HG03575 (cell line): Measurements from ENCODE around the gene APBA1.
"Not testable (repeated sequence)": the region's sequence is repeated elsewhere in the genome, so short reads cannot be mapped to it uniquely, and the experiment has no call there.

Experiments used
- ATAC-seq: cut with Tn5 transposase; IDR thresholded peaks from one replicate; pipeline ENCODE4 v1.9.1; 2021; ENCODE audit not compliant: unreplicated experiment, insufficient number of reproducible peaks, low FRiP score; ENCODE audit errors: extremely low read depth

APBA1 gene

DNA sequence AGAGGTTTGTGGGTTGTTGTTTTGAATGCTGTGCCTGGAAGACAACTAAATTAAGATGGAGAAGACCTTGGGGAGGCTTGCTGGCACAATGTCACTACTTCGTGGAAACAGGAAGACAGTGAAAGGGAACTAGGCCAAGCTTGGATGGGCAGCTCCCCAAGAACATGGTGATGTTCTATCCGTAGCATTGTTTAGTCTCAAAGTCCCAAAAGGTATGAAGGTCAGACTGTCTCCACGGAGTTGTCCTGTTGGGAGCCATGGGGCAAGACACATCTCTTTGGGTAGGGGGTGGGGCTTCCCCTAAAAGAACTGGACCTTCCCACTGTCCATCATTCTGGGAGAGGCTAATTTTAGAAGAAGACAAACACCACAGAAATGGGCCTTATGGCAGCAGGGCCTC lies 206.7 kb downstream of the APBA1 start:
- no peak for ATAC-seq

DNA sequence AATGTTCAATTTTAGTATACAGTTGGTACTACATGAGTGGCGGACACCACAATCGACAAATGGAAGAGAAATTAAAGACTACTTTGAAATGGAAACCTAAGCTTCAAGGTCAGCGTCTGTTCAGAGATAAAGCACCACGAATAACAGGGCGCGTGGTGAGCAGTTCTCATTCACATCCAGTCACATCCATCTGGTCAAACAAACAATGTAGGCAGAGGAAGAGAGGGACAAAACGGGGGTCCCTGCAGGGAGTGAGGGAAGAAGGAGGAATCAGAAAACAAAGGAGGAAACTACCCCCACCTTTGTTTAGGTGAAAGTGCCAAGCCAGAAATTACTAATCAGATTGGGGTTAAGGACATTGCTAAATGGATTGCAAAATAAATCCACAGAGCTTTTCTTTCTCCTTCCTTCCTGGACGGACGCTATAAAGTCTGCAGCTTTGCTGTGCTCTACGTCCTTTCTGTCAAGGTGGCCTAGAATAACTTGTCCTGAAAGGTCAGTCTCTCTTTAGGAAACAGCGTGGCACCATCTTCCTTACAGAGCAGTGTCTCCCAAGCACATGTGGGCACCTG lies 208.6 kb downstream of the APBA1 start:
- no peak for ATAC-seq

DNA sequence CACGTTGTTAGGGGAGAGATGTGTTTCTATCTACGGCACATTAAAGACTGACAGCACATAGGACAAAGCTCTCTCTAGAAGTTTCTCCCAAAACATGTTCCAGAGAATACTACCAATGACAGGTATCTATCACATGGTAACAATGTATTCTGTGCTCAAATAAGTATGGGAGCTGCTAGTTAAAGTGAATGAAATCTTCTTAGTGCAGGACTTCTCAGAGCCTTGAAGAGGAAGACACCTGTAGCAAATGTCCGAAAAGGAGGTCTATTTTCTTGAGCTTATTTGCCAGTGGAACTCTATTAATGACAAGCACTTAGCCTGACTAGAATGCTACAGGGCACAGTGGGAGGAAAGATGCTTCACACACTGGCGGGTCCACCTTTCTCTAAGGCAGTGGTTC lies 209.8 kb downstream of the APBA1 start:
- ATAC-seq: no peak

DNA sequence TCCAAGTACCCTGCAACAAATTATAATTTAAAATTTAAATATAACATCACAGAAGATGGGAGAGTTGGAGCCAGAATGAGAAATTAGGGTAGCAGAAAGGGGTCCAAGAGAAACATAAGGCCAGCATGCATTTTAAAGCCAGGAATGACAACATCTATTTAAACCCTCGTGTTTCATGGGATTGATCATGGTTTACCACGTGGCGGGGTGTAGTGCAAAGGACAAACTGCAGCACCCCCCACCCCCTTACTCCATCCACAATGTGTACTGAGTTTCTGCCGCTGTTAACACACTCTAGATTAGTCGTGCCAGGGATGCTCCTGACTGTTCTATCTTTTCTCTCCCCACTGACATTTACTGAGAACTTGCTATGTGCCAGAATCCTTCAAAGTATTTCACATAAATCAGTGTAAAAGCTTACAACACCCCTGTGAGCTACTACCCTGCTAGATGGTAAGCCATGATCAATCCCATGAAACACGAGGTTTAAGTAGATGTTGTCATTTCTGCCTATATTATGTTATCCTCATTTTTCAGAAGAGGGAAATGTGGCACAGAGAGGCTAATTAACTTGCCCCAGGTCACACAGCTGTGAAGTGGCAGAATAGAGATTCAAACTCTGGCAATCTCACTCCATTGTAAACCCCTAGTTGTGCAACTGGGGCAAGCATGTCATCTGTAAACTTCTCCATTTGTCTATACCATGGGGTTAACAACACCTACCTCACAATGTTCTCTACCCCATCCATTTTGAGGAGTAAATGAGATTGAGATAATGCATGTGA lies 210.9 kb downstream of the APBA1 start:
- no peak for ATAC-seq

DNA sequence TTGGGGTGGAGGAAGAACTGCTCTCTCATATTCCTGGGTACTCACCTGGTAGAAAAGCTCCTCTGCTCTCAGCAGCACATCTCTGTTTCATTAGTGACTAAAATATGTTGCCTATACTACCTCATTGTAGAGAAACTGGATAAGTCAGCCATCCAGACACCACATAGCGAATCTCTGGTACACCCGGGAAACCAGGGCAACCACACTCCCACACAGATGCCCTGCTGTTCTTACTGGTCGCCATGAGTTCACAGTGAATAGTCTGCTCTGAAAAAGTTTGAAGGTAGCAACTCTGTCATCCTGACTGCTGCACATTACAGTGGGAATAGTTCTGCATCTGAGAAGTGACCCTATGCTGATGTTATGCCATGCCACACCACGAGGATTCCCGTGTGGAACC lies 212.2 kb downstream of the APBA1 start:
- no peak for ATAC-seq

DNA sequence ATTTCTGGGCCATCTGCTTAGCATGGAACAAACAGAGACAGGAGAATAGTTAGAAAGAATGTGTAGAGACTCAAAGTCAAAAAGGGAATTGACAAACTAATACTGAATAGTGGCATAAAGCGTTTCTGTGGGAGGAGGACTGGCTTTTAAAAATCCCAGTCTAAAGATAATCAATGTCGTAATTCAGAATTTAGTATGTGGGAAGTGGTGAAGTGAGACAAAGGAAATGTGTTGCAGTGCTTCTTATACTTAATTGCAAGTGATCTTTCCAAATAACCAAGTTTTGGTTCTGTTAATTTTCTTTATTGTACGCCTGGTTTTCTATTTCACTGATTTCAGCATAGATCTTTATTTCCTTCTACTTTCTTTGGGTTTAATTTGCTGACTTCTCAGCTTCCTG lies 214.0 kb downstream of the APBA1 start:
- no peak for ATAC-seq

DNA sequence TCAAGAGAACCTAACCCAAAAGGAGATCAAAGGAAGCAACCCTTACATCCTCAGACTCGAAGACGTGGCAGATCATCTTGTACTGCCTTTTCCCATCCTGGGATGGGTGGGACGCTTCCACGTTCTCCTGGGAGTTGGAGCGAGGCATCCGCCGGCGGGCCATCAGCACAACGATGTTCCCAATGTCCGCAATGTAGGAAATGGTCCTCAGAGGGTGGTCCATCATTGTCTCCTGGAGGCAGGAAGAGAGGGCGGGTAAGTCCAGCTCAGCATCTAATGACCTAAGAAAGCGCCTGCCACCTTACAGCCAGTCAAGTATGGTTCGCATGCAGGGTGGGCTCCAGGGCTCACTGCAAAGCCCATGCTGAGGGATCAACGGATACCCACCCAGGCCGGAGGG lies 216.0 kb downstream of the APBA1 start:
- ATAC-seq: no peak

DNA sequence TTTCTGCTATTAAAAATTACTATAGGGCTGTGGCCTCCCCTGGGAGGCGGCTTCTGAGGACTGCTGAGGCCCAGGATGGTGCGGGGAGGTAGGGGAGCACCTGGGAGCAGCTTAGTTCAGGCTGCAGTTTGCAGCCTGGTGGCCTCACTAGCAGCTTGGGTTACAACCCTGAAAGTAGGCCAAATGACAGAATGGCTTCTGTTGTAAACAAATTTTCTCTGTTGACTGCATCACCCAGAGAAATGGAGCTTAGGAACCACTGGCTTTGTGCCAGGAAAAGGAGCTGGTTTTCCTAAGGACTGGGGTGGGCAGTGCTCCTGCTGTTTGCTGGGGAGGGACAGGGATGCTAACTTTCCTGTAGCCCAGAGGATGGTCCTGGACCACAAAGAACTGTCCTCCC lies 216.9 kb downstream of the APBA1 start:
- no peak for ATAC-seq

DNA sequence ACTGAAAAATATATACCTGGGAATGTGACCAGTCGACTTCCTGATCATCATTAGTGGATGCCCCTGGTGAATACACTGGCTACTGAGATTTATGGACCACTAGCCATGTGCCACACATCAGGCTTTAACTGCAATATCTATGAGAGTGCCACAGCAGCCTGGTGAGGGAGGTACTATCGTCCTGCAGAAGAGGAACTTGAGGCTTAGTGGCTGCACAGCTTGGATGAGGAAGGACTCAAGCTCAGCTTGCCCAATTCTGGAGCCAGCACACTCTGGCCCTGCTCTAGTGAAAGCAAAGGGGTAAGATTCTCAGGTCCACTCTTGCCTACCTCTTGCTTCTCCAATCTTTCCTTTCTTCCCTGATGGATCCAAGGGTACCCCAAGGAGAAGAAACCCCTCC lies 217.8 kb downstream of the APBA1 start:
- no peak for ATAC-seq

DNA sequence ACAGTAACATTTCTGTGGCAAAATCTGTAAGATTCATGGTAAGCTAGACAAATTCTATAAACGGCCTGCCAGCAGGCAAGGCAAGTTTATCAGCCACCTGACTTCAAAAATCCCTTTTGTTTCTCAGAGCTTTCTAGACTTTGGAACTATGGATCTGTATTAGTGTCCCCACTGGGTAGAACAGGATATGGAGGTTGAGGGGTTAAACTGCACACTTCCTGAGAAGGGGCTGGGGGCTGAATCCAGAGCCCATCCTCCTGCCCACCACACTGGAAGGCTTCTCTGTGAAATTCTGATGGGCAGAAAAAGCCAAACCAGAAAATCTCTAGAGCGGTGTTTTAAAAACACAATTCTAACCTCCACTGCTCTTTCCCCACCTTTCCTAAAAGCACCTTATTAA lies 218.4 kb downstream of the APBA1 start:
- ATAC-seq: no peak

DNA sequence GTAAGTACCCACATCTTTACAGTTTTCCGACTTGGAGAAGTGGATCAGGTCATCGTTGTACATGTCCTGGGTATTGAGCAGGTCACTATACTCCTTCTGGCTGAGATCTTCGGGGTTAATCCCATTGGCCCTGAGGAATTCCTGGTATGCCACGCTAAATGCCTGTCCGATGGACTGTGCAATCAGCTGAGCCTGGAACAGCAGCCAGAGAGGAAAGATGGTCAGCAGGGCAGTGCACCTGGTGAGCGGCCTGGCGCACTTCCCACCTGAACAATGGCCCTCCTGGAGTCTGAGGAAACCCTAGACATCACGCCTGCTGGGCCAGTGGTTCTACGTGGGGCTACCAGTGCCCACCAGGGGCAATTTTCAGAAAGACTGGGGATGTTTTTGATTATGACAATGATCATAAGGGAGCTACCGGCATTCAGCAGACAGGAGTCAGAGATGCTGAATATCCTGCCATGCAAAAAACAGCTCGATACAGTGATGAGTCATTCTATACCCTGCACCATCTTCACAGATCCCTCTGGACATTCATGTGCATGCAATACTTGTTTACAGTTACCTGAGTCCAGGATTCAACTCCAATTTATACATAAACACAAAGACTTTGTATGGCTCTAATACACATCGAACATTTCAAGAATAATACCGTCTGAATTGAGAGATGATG lies 219.9 kb downstream of the APBA1 start:
- ATAC-seq: no peak

DNA sequence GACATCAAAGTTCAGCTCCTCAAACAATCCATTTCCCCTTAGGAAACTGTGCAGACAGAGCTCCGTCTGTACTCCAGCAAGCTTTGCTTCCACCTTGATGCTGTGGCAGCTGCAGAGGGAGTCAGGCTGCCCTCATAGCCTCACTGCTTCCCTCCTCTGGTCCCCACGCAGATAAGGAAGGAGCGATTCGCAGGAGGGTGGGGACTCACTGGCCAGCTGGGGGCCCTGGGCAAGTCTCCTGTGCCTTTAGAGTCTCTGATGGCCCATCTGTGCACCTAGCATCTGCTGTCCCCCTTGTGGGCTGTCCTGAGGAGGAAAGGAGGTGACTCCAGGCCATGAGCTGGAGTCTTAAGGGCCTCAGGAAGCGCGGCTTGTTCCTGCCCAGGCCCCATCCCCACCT lies 225.7 kb downstream of the APBA1 start:
- ATAC-seq: no peak

DNA sequence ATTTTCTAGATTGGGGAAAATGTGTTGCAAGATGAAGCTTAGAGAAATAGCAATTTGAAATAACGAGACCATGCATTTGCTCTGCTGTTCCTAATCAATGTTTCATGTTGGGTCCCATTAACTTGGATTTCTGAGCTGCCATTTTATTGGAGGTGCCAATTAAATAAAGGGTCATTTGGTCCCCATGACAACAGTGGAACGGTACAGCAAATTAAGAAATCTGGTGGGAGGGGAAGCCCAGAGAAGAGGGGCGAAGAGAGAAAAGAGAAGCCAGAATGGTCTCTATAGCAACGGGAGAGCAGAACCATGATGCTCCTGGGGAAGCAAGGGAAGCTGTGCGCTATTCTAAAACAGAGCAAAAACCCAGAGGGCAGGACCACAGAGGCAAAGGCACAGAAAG lies 226.9 kb downstream of the APBA1 start:
- ATAC-seq: no peak

DNA sequence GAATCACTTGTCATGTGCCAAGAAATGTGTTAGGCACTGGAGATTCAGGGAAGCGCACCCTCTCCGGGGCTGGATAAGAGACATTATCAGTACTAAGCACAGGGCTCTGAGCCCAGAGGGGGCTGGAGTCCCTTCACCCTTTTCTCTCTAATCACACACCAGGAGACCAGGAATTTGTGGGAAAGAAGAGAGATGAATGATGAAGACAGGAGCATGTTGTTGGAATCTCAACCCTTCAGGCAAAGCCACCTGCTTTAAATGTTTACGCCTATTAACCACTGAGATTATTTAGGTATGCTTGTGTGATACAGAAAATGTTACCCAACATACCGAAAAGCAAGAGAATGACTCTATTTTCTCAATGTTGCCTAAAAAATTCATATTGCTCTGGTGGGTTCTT lies 227.4 kb downstream of the APBA1 start:
- no peak for ATAC-seq

DNA sequence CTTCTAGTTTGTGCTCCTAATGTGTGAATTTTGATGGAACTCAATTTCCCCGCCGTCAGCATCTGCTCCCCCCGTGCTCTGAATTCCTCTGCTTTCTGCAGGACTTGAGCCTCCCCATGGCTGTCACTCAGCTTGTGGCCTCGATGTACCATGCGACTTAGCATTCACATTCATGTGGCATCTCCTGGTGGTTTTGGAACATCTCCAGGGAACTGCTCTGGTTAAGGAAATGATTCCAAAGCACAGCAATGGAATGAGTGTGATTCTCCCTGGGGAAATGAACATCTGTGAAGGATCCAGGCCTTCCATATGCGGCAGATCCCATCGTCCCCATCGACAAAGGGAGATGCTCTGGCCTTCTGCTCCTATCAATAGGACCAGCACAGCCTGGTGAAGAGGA lies 228.2 kb downstream of the APBA1 start:
- no peak for ATAC-seq

DNA sequence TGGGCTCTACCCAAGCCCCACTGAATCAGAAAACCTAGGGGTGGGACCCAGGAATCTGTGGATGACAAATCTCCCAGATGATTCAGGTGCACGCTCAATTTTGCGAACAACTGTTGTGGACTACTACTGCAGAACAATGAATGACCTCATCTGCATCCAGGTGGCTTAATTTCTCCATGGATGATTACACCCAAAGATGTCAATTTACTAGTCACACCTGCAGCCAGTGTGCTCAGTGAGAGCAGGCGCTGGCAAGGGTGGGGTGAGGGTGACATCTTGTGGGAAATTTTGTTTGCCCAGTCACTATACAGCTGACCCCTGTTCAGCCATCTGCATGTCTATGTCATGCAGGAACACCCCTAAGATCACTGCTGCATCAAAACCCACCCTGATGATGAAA lies 229.0 kb downstream of the APBA1 start:
- ATAC-seq: no peak

DNA sequence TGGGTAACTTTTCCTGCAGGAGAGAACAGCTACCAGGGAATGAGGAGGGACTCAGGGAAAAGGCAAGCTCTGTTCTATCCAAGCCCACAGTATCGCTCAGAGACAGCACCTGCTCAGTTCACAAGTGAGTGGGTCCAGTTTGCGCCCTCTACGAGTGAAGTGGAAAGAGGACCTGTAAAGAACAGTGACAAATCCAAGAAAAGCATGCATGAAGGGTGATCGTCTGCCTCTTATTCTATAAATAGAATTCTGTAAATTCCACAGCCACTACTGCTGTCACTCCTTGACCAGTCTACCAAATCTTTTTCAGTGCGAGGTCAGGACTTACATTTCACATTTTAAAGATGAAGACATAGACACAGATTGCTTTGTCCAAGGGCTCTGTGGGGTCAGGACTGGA lies 229.7 kb downstream of the APBA1 start:
- ATAC-seq: no peak

DNA sequence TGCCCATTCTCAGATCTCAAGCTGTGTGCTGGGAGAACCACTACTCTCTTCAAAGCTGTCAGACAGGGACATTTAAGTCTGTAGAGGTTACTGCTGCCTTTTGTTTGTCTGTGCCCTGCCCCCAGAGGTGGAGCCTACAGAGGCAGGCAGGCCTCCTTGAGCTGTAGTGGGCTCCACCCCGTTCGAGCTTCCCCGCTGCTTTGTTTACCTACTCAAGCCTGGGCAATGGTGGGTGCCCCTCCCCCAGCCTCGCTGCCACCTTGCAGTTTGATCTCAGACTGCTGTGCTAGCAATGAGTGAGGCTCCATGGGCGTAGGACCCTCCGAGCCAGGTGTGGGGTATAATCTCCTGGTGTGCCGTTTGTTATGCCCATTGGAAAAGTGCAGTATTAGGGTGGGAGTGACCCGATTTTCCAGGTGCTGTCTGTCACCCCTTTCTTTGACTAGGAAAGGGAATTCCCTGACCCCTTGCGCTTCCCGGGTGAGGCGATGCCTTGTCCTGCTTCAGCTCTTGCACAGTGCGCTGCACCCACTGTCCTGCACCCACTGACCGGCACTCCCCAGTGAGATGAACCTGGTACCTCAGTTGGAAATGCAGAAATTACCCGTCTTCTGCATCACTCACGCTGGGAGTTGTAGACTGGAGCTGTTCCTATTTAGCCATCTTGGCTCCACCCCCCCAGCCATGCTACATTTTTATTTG lies 231.8 kb downstream of the APBA1 start:
- ATAC-seq: not testable (repeated sequence)

DNA sequence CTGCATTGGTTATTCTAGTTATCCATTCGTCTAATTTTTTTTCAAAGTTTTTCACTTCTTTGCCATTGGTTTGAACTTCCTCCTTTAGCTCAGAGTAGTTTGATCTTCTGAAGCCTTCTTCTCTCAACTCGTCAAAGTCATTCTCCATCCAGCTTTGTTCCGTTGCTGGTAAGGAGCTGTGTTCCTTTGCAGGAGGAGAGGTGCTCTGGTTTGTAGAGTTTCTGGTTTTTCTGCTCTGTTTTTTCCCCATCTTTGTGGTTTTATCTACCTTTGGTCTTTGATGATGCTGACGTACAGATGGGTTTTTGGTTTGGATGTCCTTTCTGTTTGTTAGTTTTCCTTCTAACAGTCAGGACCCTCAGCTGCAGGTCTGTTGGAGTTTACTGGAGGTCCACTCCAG lies 232.5 kb downstream of the APBA1 start:
- ATAC-seq: not testable (repeated sequence)

DNA sequence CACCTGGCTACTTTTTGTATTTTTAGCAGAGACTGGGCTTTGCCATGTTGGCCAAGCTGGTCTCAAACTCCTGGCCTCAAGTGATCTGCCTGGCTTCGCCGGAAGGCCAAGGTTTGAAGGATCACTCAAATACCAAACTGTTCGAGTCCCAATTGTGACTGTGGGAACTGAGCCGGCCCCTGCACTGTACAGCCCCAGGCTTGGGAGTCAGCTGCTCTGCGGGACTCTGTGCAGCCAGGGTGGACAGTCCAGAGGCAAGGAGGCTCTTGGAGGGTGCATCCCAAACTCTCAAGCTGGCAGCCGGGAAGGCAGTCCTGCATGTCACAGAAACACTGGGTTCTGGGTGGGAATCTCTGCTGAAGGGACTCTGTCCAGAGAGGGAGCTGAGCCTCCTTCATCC lies 238.2 kb downstream of the APBA1 start:
- ATAC-seq: no peak
